ENCODE data around the gene ZNF19. TPM values are rescaled to one million over a fixed set of nuclear protein-coding genes. Genes with fewer than 3 reads are reported as not detected.

The ZNF19 gene
- total RNA-seq, 2 experiments from 2014 or later: 1.8 to 2.9 TPM

DNA sequence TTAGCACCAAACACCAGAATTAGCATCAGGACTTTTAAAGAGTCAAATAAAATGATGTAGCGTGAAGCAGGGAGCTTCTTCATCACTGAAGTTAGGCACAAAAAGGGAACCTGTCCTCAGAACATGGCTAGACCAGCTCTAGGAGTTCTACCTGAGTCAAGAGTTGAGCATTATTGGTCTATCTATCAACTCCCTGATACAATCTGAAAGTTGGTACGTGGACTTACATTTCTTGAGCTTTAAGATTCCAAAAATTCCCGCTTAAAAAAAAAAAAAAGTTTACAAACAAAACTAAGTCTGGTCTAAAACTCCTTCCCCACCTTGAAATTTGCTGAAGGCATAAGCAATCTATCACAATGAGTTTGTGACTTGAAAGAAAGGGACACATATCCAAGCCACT lies 59.5 kb downstream of the ZNF19 start:
- CTCF ChIA-PET: interaction anchor here (1.7 to 2.5 kb wide), 2 partner anchors 15 to 17 kb away, joined by 3 to 7 read pairs; no protein-coding TSS in a partner anchor
- peaks cover 33% of the 10 kb centered on the region for H3K27me3 Mint-ChIP-seq
- no peak overlapping the region for H3K4me3 Mint-ChIP-seq
- DNase-seq (no peak), ATAC-seq (no peak)
- H3K4me1 Mint-ChIP-seq: peaks cover 12% of the 10 kb centered on the region
- no peaks in the 10 kb centered on the region for H3K9me3 Mint-ChIP-seq (ENCODE audit: low read depth)
- H3K27ac Mint-ChIP-seq: no peak overlapping the region
- H3K36me3 Mint-ChIP-seq: no peaks in the 10 kb centered on the region

DNA sequence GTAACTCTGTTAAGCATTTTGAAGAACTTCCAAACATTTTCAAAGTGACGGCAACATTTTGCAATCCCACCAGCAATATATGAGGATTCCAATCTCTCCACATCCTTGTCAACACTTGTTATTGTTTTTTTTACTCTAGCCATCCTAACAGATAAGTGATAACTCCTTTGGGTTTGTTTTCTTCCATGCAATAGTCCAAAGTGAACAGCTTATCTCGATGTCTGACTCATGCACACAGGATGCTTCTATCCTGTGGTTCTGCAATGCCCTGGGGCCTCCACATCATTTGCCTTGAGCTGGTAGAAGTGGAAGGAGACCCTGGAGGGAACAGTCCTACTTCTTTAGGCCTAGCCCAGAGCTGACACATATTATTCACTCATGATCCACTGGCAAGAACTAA lies 60.2 kb downstream of the ZNF19 start:
- Mint-ChIP-seq H3K4me1 (peaks cover 12% of the 10 kb centered on the region), H3K27ac (no peak overlapping the region), H3K9me3 (ENCODE audit: low read depth) (no peaks in the 10 kb centered on the region), H3K36me3 (no peaks in the 10 kb centered on the region), H3K4me3 (no peak overlapping the region), H3K27me3 (peaks cover 38% of the 10 kb centered on the region)
- ATAC-seq (no peak), DNase-seq (no peak)
- CTCF ChIA-PET: interaction anchor here (1.7 to 2.5 kb wide), 2 partner anchors 15 to 16 kb away, joined by 3 to 7 read pairs; no protein-coding TSS in a partner anchor

DNA sequence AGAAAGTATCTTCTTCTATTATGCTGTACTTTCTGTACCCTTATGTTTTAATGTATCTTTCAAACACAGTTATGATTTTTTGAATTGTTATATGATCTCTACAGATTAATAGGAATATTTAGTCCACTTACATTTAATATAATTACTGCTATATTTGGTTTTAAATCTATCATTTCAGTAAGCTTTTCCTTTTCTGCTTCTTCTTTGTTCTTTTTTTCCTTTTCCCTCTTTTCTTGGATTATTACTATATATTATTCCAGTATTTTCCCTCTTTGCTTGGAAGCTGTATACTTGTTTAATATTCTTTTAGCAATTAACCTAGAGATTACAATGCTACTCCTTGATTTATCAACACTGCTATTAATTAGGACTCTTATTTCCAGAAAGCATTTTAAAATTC lies 60.7 kb downstream of the ZNF19 start:
- no peak overlapping the region for H3K27ac Mint-ChIP-seq
- no peaks in the 10 kb centered on the region for H3K36me3 Mint-ChIP-seq
- ATAC-seq: no peak
- peaks cover 12% of the 10 kb centered on the region for H3K4me1 Mint-ChIP-seq
- peaks cover 39% of the 10 kb centered on the region for H3K27me3 Mint-ChIP-seq
- no peaks in the 10 kb centered on the region for H3K9me3 Mint-ChIP-seq (ENCODE audit: low read depth)
- CTCF ChIA-PET: interaction anchor here (2.5 kb wide), 1 partner anchor 16 kb away, joined by 7 read pairs; no protein-coding TSS in a partner anchor
- no peak overlapping the region for H3K4me3 Mint-ChIP-seq
- no peak for DNase-seq

DNA sequence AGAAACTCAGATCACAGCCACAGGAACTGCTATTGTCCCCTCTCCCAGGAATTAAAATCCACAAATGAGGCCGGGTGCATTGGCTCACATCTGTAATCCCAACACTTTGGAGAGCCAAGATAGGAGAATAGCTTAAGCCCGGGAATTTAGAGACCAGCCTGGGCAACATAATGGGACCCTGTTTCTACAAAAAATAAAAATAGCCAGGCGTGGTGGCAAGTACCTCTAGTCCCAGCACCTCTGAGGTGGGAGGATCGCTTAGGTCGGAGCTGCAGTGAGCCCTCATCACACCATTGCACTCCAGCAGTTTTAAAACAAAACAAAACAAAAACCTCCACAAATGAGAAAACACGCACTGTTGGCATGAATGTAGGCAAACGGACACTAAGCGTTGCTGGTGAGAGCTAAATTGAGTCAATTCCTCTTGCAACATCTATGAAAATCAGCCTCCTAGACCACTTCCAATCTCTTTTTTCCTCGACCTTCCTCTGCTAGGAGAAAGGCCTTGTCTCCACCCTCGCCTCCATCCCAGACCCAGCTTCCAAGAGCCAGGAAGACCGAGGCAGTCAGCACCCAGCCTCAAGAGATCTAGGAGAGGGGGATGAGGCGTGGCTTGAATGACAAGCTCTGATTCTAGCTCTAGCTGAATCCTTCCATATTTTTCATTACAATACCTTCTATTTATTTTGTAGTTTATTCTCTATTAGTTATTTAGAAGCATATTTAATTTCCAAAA lies 62.1 kb downstream of the ZNF19 start:
- Mint-ChIP-seq H3K9me3 (ENCODE audit: low read depth) (no peaks in the 10 kb centered on the region), H3K4me1 (peaks cover 9% of the 10 kb centered on the region), H3K36me3 (no peaks in the 10 kb centered on the region), H3K4me3 (peak overlapping the region; percentile 58), H3K27me3 (peaks cover 39% of the 10 kb centered on the region), H3K27ac (peak overlapping the region; percentile 46)
- DNase-seq (no peak), ATAC-seq (peak; percentile 6)
- CTCF ChIA-PET: interaction anchor here (2.2 kb wide), 1 partner anchor 15 kb away, joined by 10 read pairs; no protein-coding TSS in a partner anchor

DNA sequence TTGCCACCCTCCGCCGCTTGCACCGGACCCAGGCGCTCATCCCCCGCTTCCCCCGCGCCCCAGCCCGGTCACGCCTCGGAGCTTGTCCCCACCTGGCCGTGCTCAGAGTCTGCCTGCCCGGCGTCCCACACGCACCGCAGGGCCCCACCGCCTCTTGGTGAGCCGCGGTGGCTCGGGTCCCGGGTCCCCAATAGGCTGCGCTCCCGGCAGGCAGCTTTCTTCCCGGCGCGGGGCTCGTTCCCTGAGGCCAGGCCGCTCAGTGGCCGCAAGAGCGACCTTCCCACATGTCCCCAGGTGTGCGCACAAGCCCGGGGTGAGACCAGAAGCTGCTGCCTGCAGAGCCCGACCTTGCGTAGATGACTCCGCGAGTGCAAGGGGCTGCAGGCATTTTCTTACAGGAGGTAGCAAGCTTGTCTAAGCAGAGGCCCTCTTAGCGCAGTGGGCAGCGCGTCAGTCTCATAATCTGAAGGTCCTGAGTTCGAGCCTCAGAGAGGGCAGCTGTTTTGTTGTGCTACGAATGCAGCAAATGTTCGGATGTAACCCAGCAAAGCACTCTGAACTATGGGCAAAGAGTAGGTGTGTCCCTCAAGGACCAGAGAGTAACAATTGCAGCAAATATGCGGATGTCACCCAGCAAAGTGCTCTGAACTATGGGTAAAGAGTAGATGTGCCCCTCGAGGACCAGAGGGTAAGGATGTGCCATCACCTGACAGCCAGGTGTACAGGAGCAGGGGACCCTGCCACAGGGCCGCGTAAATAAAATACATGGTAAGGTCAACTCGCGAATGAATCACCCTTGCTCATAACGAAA lies 62.9 kb downstream of the ZNF19 start:
- H3K4me3 Mint-ChIP-seq: peak overlapping the region; percentile 58
- ATAC-seq: peak; percentile 79
- peaks cover 39% of the 10 kb centered on the region for H3K27me3 Mint-ChIP-seq
- peaks cover 9% of the 10 kb centered on the region for H3K4me1 Mint-ChIP-seq
- CTCF ChIA-PET: interaction anchor here (2.2 kb wide), 1 partner anchor 14 kb away, joined by 10 read pairs; no protein-coding TSS in a partner anchor
- H3K27ac Mint-ChIP-seq: peak overlapping the region; percentile 46
- peak; percentile 69 for DNase-seq
- H3K36me3 Mint-ChIP-seq: no peaks in the 10 kb centered on the region
- H3K9me3 Mint-ChIP-seq (ENCODE audit: low read depth): no peaks in the 10 kb centered on the region

DNA sequence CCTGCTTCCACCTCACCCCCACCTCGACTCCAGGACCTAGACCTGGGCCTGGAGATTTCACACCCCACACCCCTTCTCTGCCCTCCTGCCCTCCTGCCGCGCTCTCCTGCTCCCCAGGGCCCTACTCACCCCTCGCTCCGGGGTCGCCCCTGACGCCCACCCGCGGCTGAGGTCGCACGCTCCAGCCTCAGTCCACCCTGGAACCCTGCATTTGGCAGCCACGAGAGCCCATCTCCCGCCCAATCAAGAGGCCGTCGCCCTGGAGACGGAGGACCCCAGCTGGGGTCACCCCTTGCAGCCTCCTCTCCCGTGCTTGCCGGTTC lies 63.4 kb downstream of the ZNF19 start:
- Mint-ChIP-seq H3K9me3 (ENCODE audit: low read depth) (no peaks in the 10 kb centered on the region), H3K27ac (no peak overlapping the region), H3K4me1 (peaks cover 9% of the 10 kb centered on the region), H3K27me3 (peaks cover 37% of the 10 kb centered on the region), H3K36me3 (no peaks in the 10 kb centered on the region), H3K4me3 (no peak overlapping the region)
- DNase-seq: no peak
- ATAC-seq: no peak
- CTCF ChIA-PET: interaction anchor here (2.2 kb wide), 1 partner anchor 13 kb away, joined by 10 read pairs; no protein-coding TSS in a partner anchor

DNA sequence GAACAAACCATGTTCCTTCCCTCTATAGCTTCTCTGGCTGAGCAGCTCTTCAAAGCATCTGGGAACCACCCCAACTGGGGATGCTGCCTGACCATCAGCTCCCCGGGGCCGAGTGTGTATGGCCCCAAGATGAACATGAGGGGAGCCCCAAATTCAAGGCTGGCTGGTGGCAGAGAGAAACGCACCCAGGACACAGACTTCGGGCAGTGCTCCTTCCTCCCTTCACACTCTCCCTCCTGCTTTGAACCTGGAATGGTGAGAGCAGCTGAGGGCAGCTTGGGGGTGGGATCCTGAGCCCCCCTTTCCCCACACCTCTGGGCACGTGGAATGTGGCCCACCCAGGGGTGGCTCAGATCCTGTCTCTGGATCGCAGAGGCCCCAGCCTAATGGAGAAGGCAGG lies 64.5 kb downstream of the ZNF19 start:
- Mint-ChIP-seq H3K4me1 (peaks cover 9% of the 10 kb centered on the region), H3K36me3 (no peaks in the 10 kb centered on the region), H3K9me3 (ENCODE audit: low read depth) (no peaks in the 10 kb centered on the region), H3K4me3 (no peak overlapping the region), H3K27me3 (peaks cover 35% of the 10 kb centered on the region), H3K27ac (no peak overlapping the region)
- CTCF ChIA-PET: interaction anchor here (2.2 kb wide), 1 partner anchor 12 kb away, joined by 10 read pairs; no protein-coding TSS in a partner anchor
- DNase-seq (no peak), ATAC-seq (no peak)

DNA sequence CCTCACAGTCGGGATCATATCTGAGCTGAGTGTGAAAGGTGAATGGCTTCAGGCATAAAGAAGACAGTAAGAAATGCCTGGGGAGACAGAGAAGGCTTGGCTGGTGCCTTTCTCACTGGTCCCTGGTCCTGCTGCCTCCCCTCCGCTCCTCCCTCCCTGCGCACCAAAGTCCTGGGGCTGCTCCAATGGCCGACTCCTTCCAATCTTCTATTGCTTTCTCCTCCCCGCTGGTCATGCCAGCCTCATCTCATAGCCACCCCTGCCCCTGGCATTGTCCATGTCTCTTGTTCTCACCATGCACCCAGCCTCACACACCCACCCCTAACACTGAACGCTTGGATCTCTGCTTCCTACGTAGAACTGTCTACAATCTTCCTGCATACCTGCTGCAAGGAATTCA lies 65.3 kb downstream of the ZNF19 start:
- H3K36me3 Mint-ChIP-seq: no peaks in the 10 kb centered on the region
- CTCF ChIA-PET: interaction anchor here (2.7 kb wide), 1 partner anchor 11 kb away, joined by 21 read pairs; no protein-coding TSS in a partner anchor
- peaks cover 9% of the 10 kb centered on the region for H3K4me1 Mint-ChIP-seq

More for the DNA sequence above, 65.3 kb downstream of the ZNF19 start:
- peaks cover 35% of the 10 kb centered on the region for H3K27me3 Mint-ChIP-seq
- H3K27ac Mint-ChIP-seq: no peak overlapping the region
- DNase-seq (no peak), ATAC-seq (no peak)
- H3K4me3 Mint-ChIP-seq: no peak overlapping the region
- H3K9me3 Mint-ChIP-seq (ENCODE audit: low read depth): no peaks in the 10 kb centered on the region

Other genes starting within 250 kb of the ZNF19 start
- gene CMTR2, start 199.9 kb downstream of the ZNF19 start, total RNA-seq: 10 to 100 TPM; 16.1 to 20.8 TPM
- gene CALB2, start 130.6 kb downstream of the ZNF19 start, total RNA-seq: not detected
- not detected for gene TLE7, start 47.3 kb downstream of the ZNF19 start, total RNA-seq
- gene ZNF23, start 27.1 kb downstream of the ZNF19 start, total RNA-seq: 1 to 10 TPM; 7.1 to 7.6 TPM
- gene CHST4, start 37.1 kb upstream of the ZNF19 start, total RNA-seq: not detected
- gene TAT, start 87.8 kb upstream of the ZNF19 start, total RNA-seq: not detected
- gene MARVELD3, start 136.9 kb upstream of the ZNF19 start, total RNA-seq: not detected
- 1 to 10 TPM; 7.9 to 8.7 TPM for gene PHLPP2, start 235.4 kb upstream of the ZNF19 start, total RNA-seq

Data from activated CD8-positive, alpha-beta memory T cell treated with anti-CD3 and anti-CD28 coated beads, Interleukin-2, amount 10 ng/mL, durations not matched to agents 7 days and 5 days (primary cell).